GM19324 (cell line): ENCODE results near the gene FOSL2.

Experiments used
- ATAC-seq: cut with Tn5 transposase; IDR thresholded peaks from one replicate; pipeline ENCODE4 v1.9.1; 2021; ENCODE audit warnings: mild to moderate bottlenecking, moderate library complexity; ENCODE audit not compliant: unreplicated experiment, low FRiP score

FOSL2 gene

DNA sequence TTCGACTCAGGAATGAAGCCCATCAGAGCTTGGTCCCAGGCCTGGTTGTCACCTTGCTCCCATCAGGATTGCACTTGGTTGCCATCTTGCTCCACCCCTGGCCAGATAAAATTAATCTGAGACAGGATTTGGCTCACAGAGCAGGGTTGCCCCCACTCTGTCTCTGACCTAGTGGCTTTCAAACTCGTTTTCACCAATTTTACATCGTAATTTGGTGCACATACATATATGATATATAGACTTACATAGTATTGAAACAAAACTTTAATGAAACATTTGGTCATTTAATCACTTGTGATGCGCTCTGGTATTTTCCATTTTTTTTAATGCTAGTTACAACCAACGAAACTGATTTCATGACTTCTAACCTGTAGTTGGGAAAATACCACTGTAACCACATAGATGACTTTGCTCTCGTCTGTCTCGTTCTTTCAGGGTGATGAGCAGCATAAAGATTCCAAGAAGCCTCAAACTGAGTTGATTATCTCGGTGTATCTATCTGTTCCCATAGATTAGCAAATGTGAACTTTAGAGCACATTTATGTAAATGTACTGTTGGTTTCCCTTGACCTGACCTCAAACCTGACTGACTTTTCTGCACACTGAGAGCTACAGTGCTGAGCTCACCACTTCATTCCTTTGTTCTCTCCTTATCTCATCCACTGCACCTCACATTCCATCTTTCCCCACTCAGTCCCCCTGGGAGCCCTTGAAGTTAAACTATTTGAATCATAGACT is 72.7 kb downstream of the FOSL2 start:
- ATAC-seq, result no peak
